K562 (cell line): ENCODE measurements around the gene BMP8B. TPM values are rescaled to one million over a fixed set of nuclear protein-coding genes. Genes with fewer than 3 reads are reported as not detected.

Source experiments
- ATAC-seq: fragments of 200-7000 bp; cut with Tn5 transposase; 3 replicates; pipeline ENCODE4 v1.9.1; 2020; ENCODE audit warnings: moderate library complexity
- BruUV-seq: library from RNA; stranded (reverse); fragments of 400-500 nt; replicated peaks from 2 replicates; lab custom pipeline; 2021; lab: Mats Ljungman, UMichigan
- CTCF ChIA-PET: fragments of 300-600 bp; formaldehyde crosslinking; extraction: SDS; loops from one replicate; lab custom pipeline; 2021; ENCODE audit warnings: low intra/inter-chr PET ratio; lab: Yijun Ruan, JAX
- POLR2A ChIA-PET: fragments of 300-600, 350-650 bp; sonication (Branson Sonifier 250); formaldehyde crosslinking; extraction: SDS; loops from one replicate; lab custom pipeline; 2021; ENCODE audit warnings: antibody characterized with exemption, inconsistent platforms; lab: Yijun Ruan, JAX
- DNase-seq, 4 experiments: peaks; one replicate each; pipeline versions ENCODE4 v3.0.0 to v3.0.0-alpha.2; 2011 to 2018; ENCODE audit warnings: low spot score in 3 of 4, mixed read lengths in 3 of 4; ENCODE audit errors: extremely low read depth in 1 of 4
- FAIRE-seq: peaks from 2 replicates; lab custom pipeline; 2011; peaks lifted over from hg19 to GRCh38; lab: Jason Lieb, UNC
- H2AFZ ChIP-seq: 2 replicates; pipeline ENCODE4 v1.6.0; 2011; ENCODE audit warnings: low read depth, low read length, control low read depth, inconsistent platforms
- H3K27ac ChIP-seq: fragments of 200-600 bp; 3 replicates; pipeline ENCODE4 v1.8.0; 2011; ENCODE audit warnings: low read depth, mild to moderate bottlenecking, control low read depth, inconsistent platforms, low read length, moderate library complexity, mixed read lengths; ENCODE audit errors: extremely low read depth
- H3K27me3 ChIP-seq, 2 experiments: fragments of 300-600 bp in 1 of 2; 2 replicates in 1 of 2; 3 replicates in 1 of 2; pipeline versions ENCODE4 v1.6.0 to v1.8.0; 2011; ENCODE audit warnings: inconsistent platforms in 2 of 2, low read length in 2 of 2, mild to moderate bottlenecking in 1 of 2, mixed read lengths in 1 of 2, moderate library complexity in 1 of 2; ENCODE audit not compliant: control insufficient read depth in 2 of 2, insufficient read depth in 2 of 2
- H3K36me3 ChIP-seq: fragments of 300-600 bp; 3 replicates; pipeline ENCODE4 v1.8.0; 2011; ENCODE audit warnings: mild to moderate bottlenecking, low read length, inconsistent platforms; ENCODE audit not compliant: control insufficient read depth, insufficient read depth
- H3K4me1 ChIP-seq, 2 experiments: fragments of 200-600 bp in 1 of 2; replicated peaks in 1 of 2; 2 replicates in 1 of 2; 3 replicates in 1 of 2; pipeline versions ENCODE4 v1.5.1 to v1.8.0; 2011; ENCODE audit warnings: inconsistent platforms in 2 of 2, low read length in 2 of 2, mild to moderate bottlenecking in 1 of 2, mixed read lengths in 1 of 2, moderate library complexity in 1 of 2; ENCODE audit not compliant: control insufficient read depth in 2 of 2, insufficient read depth in 2 of 2
- H3K4me2 ChIP-seq: 2 replicates; pipeline ENCODE4 v1.6.1; 2011; ENCODE audit warnings: low read length, control low read depth, inconsistent platforms, mixed read lengths; ENCODE audit not compliant: insufficient read depth
- H3K4me3 ChIP-seq: fragments of 200-600 bp; sonication (generic), shearing (Covaris generic); 2 replicates; pipeline ENCODE4 v1.5.1; 2016; ENCODE audit warnings: control low read depth, inconsistent platforms
- H3K79me2 ChIP-seq: fragments of 200-600 bp; 3 replicates; pipeline ENCODE4 v1.8.0; 2011; ENCODE audit warnings: low read length, inconsistent platforms; ENCODE audit not compliant: control insufficient read depth, insufficient read depth
- H3K9ac ChIP-seq, 2 experiments: 2 replicates each; pipeline versions ENCODE4 v1.6.0 to v1.6.1; 2011; ENCODE audit warnings: low read depth in 2 of 2, low read length in 2 of 2, control low read depth in 1 of 2, inconsistent platforms in 1 of 2, mild to moderate bottlenecking in 1 of 2, mixed read lengths in 1 of 2; ENCODE audit not compliant: insufficient read depth in 1 of 2
- H3K9me1 ChIP-seq: one replicate; pipeline ENCODE4 v1.6.0; 2011; ENCODE audit warnings: inconsistent platforms, mild to moderate bottlenecking, low read length, moderate library complexity; ENCODE audit not compliant: control insufficient read depth, insufficient read depth
- H3K9me3 ChIP-seq: replicated peaks from 2 replicates; pipeline ENCODE4 v1.5.1; 2011; ENCODE audit warnings: low read depth, low read length, inconsistent platforms; ENCODE audit not compliant: control insufficient read depth, insufficient read depth
- H4K20me1 ChIP-seq: replicated peaks from 2 replicates; pipeline ENCODE4 v1.6.1; 2011; ENCODE audit warnings: low read length, inconsistent platforms, mixed read lengths; ENCODE audit not compliant: control insufficient read depth, insufficient read depth
- CREBBP ChIP-seq: IDR thresholded peaks from one replicate; pipeline ENCODE4 v1.6.1; 2012; ENCODE audit warnings: low read depth, mild to moderate bottlenecking, control low read depth, inconsistent platforms, low read length
- EHMT2 ChIP-seq: fragments of 450-650 bp; IDR thresholded peaks from 2 replicates; pipeline ENCODE4 v1.6.1; 2018; ENCODE audit warnings: antibody characterized with exemption
- MYBL2 ChIP-seq, 2 experiments: fragments of 450-650 bp in 1 of 2; sonication (generic) in 1 of 2; formaldehyde crosslinking in 1 of 2; IDR thresholded peaks; 2 replicates each; pipeline versions ENCODE4 v1.6.1 to v1.8.1; 2017 to 2022; ENCODE audit warnings: borderline replicate concordance in 1 of 2, inconsistent platforms in 1 of 2, low read depth in 1 of 2, mild to moderate bottlenecking in 1 of 2, missing genetic modification reagents in 1 of 2, moderate library complexity in 1 of 2
- RBM15 ChIP-seq: fragments of 200-400 bp; formaldehyde crosslinking; IDR thresholded peaks from 2 replicates; pipeline ENCODE4 v1.6.1; 2018; ENCODE audit warnings: mild to moderate bottlenecking, low read length, moderate library complexity; ENCODE audit not compliant: insufficient read depth
- SMARCA4 ChIP-seq: fragments of 450-650 bp; IDR thresholded peaks from 2 replicates; pipeline ENCODE4 v1.6.1; 2016
- TAF1 ChIP-seq: IDR thresholded peaks from 2 replicates; pipeline ENCODE4 v1.6.1; 2011; ENCODE audit warnings: mild to moderate bottlenecking, low read length, moderate library complexity; ENCODE audit not compliant: insufficient read depth, control insufficient read depth, severe bottlenecking; ENCODE audit errors: extremely low read depth
- TBP ChIP-seq: optimal IDR thresholded peaks from 2 replicates; pipeline ENCODE3; 2011; ENCODE audit warnings: low read depth, low read length, improper control_type of control experiment
- TCFL5 ChIP-seq: fragments of 250-450 bp; sonication (Bioruptor Pico); conservative IDR thresholded peaks from 2 replicates; pipeline ENCODE4 v1.6.1; 2021; ENCODE audit warnings: mild to moderate bottlenecking, moderate library complexity, matching md5 sums
- XRCC4 ChIP-seq: IDR thresholded peaks from one replicate; pipeline ENCODE4 v1.6.1; 2011; ENCODE audit not compliant: insufficient read depth, insufficient read length; ENCODE audit errors: extremely low read depth
- ZC3H8 ChIP-seq: fragments of 450-650 bp; IDR thresholded peaks from 2 replicates; pipeline ENCODE4 v1.6.1; 2017
- ZNF143 ChIP-seq: sonication (generic); formaldehyde crosslinking; IDR thresholded peaks from 2 replicates; pipeline ENCODE4 v1.9.0; 2022; ENCODE audit warnings: mild to moderate bottlenecking, missing genetic modification reagents
- ZNF77 ChIP-seq: fragments of 250-450 bp; sonication (Bioruptor Pico); IDR thresholded peaks from 2 replicates; pipeline ENCODE4 v1.5.0; 2020
- whole genome bisulfite sequencing: fragments of 100-300 bp; shearing (Covaris generic); methylation state at CpG from one replicate; pipeline ENCODE4 v1.1.6; 2016; ENCODE audit warnings: low coverage, mixed read lengths; ENCODE audit not compliant: insufficient coverage; ENCODE audit errors: missing lambda C conversion rate; 5-methylcytosine and 5-hydroxymethylcytosine counted together
- in situ Hi-C: fragments of 300-500 bp; cut with MboI; formaldehyde crosslinking; loops from 4 replicates; pipeline ENCODE4 v1.15.0; 2018; ENCODE audit warnings: inconsistent platforms, mixed read lengths
- intact Hi-C: fragments of 100-400 bp; cut with micrococcal nuclease; formaldehyde crosslinking; loops from 2 replicates; pipeline ENCODE4 v1.14.2; 2022
- polyA plus RNA-seq, 8 experiments: library from polyadenylated mRNA; depleted of rRNA in 4 of 8; stranded (reverse) in 5 of 8; unstranded in 3 of 8; fragments of >200 nt; fragmentation: Nextera tagmentation in 2 of 8; fragmentation: Illumina TruSeq in 1 of 8; extraction: Ambion mirVana in 2 of 8; extraction: Trizol in 1 of 8; gene quantifications; 2 replicates each; pipeline versions ENCODE4 v1.2.1 to v1.2.3, GENCODE V29; 2011 to 2014; ENCODE audit warnings: inconsistent platforms in 1 of 8, missing spikeins in 1 of 8
- total RNA-seq, 7 experiments: library from RNA; depleted of rRNA in 6 of 7; stranded (reverse); fragments of >200 nt in 6 of 7; fragmentation: Illumina TruSeq in 2 of 7; extraction: Trizol in 2 of 7; gene quantifications; 2 replicates each; pipeline versions ENCODE4 v1.2.1 to v1.2.3, GENCODE V29; 2011 to 2021; ENCODE audit warnings: low replicate concordance in 1 of 7
- TF ChIP-seq, protein P1 (sequence below): sonication (generic); formaldehyde crosslinking; IDR thresholded peaks from 2 replicates; pipeline ENCODE4 v1.8.1; 2023; ENCODE audit warnings: mild to moderate bottlenecking, missing genetic modification reagents
- TF ChIP-seq, protein P2 (sequence below): conservative IDR thresholded peaks from 2 replicates; pipeline ENCODE4 v1.6.1; 2011; ENCODE audit warnings: low read depth, mild to moderate bottlenecking, low read length; ENCODE audit not compliant: control insufficient read depth
- TF ChIP-seq, protein P3 (sequence below): fragments of 250-450 bp; sonication (Bioruptor Pico); IDR thresholded peaks from 2 replicates; pipeline ENCODE4 v1.4.0; 2020

Gene BMP8B
- total and polyA plus RNA-seq, 9 of the 15 experiments (the other 6 are each of a cell fraction or from before 2014, with no cell fraction given) = 0.03 to 0.33 (median 0.14) TPM

- ATAC-seq (no peak), FAIRE-seq (no peak), DNase-seq (no peak)
- H3K9me3 ChIP-seq = no peaks in the 10 kb centered on the region
- ChIA-PET POLR2A (interaction anchor here (0.6 to 2.1 kb wide), 6 partner anchors 9 to 77 kb away, joined by 3 to 12 read pairs (median 4); no protein-coding TSS in a partner anchor), CTCF (no interaction called here)
- no peaks in the 10 kb centered on the region for H3K36me3 ChIP-seq
- intact Hi-C loops = no loop called here
- no peak overlapping the region for H3K4me2 ChIP-seq
- H3K4me3 ChIP-seq = no peak overlapping the region
- TF ChIP-seq XRCC4 (no peak), MYBL2 (IDR thresholded peaks at IDR 0.05; ENCODE audit: low read depth) (no peak), MYBL2 (CRISPR knock-in tag; IDR thresholded peaks at IDR 0.05; ENCODE audit: borderline replicate concordance) (no peak), RBM15 (no peak), TAF1 (no peak), TCFL5 (CRISPR knock-in tag) (no peak), TBP (no peak), ZNF143 (CRISPR knock-in tag) (no peak), EHMT2 (no peak), ZNF77 (CRISPR knock-in tag) (no peak), SMARCA4 (no peak), CREBBP (no peak), ZC3H8 (no peak)
- TF ChIP-seq, protein P1, sequence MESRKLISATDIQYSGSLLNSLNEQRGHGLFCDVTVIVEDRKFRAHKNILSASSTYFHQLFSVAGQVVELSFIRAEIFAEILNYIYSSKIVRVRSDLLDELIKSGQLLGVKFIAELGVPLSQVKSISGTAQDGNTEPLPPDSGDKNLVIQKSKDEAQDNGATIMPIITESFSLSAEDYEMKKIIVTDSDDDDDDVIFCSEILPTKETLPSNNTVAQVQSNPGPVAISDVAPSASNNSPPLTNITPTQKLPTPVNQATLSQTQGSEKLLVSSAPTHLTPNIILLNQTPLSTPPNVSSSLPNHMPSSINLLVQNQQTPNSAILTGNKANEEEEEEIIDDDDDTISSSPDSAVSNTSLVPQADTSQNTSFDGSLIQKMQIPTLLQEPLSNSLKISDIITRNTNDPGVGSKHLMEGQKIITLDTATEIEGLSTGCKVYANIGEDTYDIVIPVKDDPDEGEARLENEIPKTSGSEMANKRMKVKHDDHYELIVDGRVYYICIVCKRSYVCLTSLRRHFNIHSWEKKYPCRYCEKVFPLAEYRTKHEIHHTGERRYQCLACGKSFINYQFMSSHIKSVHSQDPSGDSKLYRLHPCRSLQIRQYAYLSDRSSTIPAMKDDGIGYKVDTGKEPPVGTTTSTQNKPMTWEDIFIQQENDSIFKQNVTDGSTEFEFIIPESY (CRISPR knock-in tag) = no peak
- TF ChIP-seq, protein P2, sequence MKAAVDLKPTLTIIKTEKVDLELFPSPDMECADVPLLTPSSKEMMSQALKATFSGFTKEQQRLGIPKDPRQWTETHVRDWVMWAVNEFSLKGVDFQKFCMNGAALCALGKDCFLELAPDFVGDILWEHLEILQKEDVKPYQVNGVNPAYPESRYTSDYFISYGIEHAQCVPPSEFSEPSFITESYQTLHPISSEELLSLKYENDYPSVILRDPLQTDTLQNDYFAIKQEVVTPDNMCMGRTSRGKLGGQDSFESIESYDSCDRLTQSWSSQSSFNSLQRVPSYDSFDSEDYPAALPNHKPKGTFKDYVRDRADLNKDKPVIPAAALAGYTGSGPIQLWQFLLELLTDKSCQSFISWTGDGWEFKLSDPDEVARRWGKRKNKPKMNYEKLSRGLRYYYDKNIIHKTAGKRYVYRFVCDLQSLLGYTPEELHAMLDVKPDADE = no peak
- TF ChIP-seq, protein P3, sequence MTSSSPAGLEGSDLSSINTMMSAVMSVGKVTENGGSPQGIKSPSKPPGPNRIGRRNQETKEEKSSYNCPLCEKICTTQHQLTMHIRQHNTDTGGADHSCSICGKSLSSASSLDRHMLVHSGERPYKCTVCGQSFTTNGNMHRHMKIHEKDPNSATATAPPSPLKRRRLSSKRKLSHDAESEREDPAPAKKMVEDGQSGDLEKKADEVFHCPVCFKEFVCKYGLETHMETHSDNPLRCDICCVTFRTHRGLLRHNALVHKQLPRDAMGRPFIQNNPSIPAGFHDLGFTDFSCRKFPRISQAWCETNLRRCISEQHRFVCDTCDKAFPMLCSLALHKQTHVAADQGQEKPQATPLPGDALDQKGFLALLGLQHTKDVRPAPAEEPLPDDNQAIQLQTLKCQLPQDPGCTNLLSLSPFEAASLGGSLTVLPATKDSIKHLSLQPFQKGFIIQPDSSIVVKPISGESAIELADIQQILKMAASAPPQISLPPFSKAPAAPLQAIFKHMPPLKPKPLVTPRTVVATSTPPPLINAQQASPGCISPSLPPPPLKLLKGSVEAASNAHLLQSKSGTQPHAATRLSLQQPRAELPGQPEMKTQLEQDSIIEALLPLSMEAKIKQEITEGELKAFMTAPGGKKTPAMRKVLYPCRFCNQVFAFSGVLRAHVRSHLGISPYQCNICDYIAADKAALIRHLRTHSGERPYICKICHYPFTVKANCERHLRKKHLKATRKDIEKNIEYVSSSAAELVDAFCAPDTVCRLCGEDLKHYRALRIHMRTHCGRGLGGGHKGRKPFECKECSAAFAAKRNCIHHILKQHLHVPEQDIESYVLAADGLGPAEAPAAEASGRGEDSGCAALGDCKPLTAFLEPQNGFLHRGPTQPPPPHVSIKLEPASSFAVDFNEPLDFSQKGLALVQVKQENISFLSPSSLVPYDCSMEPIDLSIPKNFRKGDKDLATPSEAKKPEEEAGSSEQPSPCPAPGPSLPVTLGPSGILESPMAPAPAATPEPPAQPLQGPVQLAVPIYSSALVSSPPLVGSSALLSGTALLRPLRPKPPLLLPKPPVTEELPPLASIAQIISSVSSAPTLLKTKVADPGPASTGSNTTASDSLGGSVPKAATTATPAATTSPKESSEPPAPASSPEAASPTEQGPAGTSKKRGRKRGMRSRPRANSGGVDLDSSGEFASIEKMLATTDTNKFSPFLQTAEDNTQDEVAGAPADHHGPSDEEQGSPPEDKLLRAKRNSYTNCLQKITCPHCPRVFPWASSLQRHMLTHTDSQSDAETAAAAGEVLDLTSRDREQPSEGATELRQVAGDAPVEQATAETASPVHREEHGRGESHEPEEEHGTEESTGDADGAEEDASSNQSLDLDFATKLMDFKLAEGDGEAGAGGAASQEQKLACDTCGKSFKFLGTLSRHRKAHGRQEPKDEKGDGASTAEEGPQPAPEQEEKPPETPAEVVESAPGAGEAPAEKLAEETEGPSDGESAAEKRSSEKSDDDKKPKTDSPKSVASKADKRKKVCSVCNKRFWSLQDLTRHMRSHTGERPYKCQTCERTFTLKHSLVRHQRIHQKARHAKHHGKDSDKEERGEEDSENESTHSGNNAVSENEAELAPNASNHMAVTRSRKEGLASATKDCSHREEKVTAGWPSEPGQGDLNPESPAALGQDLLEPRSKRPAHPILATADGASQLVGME (CRISPR knock-in tag) = no peak
- no peaks in the 10 kb centered on the region for H3K27me3 ChIP-seq
- BruUV-seq = no TSS peak
- no peaks in the 10 kb centered on the region for H3K79me2 ChIP-seq
- H3K4me1 ChIP-seq = peaks cover 11 to 33% of the 10 kb centered on the region in 2 experiments
- in situ Hi-C loops = no loop called here
- H2AFZ ChIP-seq = no peak overlapping the region
- H3K27ac ChIP-seq = no peak overlapping the region
- H3K9me1 ChIP-seq = no peaks in the 10 kb centered on the region
- no peak overlapping the region for H3K9ac ChIP-seq
- H4K20me1 ChIP-seq = no peaks in the 10 kb centered on the region
- 36% methylated on average over 2 of the region's 2 CpGs for WGBS
Observed at GRCh38 chr1:39828734-39829133, 40.1 kb upstream of the BMP8B start.
